Iris pigment epithelial cell (primary cell): Measurements from ENCODE around the gene PRUNE2.
A peak's percentile ranks its signal among the peaks of the same experiment; 100 is the strongest.
"Not testable (repeated sequence)": the region's sequence is repeated elsewhere in the genome, so short reads cannot be mapped to it uniquely, and the experiment has no call there.

Experiments
- DNase-seq: peaks from one replicate; pipeline ENCODE4 v3.0.0-alpha.2; 2011; ENCODE audit warnings: low read depth

PRUNE2 gene

DNA sequence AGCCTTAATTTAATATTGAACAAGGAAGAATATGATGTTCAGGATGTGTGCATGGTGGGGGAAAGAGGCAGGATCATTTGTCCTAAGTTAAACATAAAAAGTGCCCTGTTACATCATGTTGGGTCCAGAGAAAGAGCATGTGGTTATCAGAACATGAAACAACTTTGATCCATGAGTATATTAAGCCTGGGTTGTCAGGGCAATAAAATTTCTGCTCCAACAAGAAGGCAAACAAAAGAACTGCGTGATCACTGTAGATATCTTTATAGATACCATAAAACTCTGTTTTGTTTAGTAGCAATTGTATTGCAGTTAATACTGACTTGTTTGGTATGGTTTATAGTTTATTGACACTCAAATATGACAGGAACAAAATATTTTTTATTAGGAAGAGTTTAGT, 106.4 kb downstream of the PRUNE2 start:
- DNase-seq: no peak

DNA sequence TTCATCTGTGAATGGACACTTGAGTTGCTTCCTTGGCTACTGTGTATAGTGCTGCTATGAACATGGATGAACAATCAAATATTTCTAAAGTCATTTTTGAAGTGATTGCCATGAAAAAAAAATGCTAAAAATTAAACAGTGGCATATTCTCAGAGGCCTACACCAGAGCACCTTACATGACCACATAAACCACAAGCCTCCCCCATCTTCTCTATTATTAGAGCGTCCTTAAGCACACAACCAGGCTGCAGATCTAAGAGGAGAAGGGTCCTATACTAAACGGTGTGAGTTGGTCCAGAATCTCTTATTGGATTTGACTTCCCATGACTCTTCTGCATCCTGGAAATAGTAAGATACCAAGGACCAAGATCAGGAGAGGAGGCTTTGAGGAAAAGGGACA, 107.4 kb downstream of the PRUNE2 start:
- no peak for DNase-seq

DNA sequence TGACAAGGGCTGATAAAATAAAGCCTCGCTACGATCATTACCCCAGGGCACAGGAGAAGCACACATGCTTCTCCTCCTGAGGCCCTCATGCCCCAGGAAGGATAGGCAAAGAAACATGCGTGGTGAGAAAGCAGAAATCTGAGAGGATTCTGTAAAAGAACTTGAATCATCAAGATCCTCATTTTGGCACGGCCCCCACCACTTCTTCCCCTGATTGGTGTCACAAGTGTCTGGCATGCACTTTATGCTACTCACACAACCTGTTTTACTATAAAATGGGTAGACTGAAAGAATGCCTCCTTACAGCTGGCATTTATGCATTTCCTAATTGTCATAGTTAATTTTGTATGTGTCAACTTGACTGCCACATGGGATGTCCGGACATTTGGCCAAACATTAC, 109.6 kb downstream of the PRUNE2 start:
- no peak for DNase-seq

- DNase-seq: no peak
Observed at GRCh38 chr9:76793784-76794431, 112.0 kb downstream of the PRUNE2 start.

DNA sequence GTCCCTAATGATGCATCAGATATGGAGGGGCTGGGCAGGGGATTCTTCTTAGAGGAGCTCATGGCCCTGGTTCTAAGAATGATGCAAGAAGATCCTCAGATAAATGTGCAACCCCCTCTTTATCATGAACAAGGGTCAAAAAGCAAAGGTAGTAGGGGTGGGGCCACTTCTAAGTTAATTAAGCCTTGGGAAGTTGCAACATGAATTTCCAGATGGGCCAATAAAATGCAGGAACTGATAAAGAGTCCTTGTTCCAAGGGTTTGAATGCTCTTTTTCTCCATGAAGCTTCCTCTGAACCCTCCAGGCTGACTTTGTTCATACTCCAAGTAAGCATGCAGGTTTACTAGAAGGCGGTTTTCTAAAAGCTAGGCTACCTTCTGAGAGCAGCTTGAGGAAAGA, 116.1 kb downstream of the PRUNE2 start:
- no peak for DNase-seq

DNA sequence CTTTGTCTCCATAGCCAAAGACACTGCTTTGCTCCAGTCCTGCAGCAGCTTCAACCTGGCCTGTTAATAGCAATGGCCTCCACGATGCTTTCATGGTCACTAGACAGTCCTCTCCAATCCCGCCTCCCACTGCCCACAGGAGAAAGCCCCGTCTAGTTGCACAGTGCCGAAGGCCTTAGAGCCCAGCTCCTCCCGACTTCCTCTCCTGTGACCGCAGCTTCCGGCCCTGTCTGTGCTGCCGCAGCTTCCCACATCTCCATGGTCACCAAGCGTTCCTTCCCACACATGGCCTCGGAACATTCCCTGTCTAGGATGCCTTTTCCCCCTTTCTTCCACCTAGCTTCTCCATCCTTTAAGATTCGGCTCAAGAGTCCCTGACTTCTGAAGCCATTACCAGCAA, 118.2 kb downstream of the PRUNE2 start:
- DNase-seq: no peak

- DNase-seq: no peak
Observed at GRCh38 chr9:76785501-76785900, 120.4 kb downstream of the PRUNE2 start.

DNA sequence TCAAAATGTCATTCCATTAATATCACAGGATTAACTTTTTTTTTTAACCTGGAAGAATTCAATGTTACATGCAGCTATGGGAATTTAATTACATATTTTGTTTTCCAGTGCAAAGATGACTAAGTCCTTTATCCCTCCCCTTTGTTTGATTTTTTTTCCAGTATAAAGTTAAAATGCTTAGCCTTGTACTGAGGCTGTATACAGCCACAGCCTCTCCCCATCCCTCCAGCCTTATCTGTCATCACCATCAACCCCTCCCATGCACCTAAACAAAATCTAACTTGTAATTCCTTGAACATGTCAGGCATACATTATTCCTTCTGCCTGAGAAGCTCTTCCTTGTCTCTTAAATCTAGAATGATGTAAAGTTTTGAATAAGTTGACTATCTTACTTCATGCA, 121.0 kb downstream of the PRUNE2 start:
- DNase-seq: no peak

DNA sequence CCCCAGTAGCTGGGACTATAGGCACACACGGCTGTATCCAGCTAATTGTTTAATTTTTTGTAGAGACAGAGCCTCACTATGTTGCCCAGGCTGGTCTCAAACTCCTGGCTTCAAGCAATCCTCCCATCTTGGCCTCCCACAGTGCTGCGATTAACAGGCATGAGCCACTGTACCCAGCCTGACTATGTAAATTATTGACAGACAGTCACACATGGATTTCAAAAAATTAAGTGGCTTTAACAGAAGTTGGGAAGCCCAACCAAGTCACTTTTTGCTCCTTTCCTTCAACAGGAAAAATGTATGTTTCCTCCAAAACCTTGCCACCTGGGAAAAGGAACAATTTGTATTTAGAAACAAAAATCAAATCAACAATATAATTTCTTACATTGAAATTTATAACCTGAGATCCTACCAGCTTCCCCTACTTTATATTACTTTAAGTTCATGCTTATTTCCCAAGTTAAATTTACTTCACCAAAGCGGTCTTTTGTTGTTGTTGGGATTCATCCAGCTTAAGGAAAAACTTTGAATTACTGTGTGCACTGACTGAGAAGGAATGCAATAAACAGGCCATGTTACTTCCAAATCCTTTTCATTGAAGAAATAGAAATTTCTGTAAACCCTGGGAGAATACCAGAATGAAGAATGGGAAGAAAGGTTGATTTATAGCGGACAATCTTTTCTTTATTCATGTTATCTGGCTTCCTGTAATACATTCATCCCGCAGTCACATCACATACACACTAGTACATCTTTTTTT, 133.0 kb downstream of the PRUNE2 start:
- peak; percentile 17 for DNase-seq

DNA sequence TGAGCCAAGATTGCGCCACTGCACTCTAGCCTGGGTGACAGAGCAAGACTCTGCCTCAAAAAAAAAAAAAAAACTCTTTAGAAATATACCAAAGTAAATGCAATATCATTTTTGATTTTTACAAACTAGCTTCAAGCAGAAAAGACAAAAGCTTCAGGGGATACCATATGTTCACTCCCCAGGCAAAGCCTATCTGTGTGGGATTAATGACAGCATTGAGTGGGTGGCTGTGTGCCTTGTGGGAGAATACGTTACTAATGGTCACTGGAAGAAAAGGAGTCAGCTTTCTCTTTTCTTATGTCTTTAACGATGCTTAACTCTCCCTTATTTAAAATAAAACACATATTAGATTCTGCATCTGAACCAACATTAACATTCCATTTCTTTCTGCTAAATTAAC, 139.8 kb downstream of the PRUNE2 start:
- no peak for DNase-seq

GRCh38 chr9:76764138-76764537, 141.8 kb downstream of the PRUNE2 start, which contains the start of gene PCA3:
PCA3 (plus strand) TSS chr9:76764438.
- DNase-seq: no peak

GRCh38 chr9:76761448-76761847, 144.5 kb downstream of the PRUNE2 start:
- peak; percentile 10 for DNase-seq

DNA sequence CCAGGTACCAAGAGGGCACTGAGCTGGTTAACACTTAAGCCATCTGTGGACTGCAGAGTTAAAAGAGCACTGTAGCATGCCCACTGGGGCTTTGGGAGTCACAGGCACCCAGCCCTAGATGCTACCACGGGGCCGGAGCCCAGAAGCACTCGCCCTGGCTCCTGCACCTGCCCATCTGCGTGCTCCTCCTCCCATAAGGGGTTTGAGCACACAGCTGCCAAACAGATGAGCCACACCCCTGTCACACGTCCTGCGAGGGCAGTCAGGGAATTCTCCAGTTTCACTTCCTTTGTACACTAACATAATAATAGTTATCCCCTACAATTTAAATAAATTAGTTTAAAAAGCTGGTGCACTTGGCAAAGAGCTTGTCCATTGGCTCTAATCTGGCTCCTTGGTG, 146.2 kb downstream of the PRUNE2 start:
- no peak for DNase-seq

GRCh38 chr9:76758476-76758875, 147.4 kb downstream of the PRUNE2 start:
- DNase-seq: no peak

DNA sequence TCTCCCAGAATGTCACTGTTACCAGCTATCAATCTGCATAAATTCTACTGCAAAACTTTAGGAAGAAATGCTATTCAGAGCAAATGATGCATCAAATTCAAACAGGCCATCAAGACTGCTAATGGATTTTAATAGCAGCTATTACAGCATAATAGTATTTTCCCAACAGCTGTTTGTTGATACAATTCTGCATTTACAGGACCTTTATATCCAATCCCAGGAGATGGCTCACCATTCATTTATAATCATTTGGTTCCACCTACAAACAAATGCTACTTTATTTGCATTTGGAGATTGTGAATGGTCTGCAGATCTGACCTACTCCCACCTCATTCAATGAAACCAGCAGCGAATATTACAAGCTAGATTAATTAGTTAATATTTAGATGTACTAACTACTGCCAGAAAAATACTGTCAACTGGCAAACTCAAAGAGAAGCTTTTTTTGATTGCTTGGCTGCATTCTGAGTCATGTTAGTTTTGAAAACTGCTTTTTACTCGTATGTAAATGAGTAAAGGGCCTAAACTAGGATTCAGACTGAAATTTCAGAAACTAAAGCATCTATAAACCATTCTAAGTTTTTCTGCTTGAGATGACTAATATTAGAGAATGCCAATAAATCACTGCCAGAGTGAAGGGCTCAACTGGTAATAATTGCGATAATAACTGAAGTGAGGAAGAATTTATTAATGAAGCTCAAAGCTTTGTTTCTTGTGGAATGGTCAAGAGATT, 148.8 kb downstream of the PRUNE2 start:
- no peak for DNase-seq

- DNase-seq: peak; percentile 10
Observed at GRCh38 chr9:76756268-76756640, 149.7 kb downstream of the PRUNE2 start.

DNA sequence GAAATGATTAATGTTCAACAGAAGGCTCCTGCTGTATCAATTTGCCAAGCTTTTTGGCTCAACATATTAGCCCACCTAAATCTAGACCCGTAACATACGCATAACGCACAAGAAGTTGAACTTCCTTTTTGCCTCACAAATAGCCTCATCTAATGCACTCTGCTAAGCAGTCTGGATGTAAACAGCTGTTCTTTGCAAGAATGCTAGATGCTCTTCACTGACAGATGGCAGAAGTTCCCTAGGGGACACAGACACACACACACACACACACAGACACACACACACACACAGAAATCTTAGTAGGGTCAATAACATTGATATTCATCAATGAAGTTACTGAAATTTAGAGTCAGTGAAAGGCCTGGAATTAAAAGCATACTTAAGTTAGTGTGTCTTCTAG, 154.9 kb downstream of the PRUNE2 start:
- DNase-seq: no peak

DNA sequence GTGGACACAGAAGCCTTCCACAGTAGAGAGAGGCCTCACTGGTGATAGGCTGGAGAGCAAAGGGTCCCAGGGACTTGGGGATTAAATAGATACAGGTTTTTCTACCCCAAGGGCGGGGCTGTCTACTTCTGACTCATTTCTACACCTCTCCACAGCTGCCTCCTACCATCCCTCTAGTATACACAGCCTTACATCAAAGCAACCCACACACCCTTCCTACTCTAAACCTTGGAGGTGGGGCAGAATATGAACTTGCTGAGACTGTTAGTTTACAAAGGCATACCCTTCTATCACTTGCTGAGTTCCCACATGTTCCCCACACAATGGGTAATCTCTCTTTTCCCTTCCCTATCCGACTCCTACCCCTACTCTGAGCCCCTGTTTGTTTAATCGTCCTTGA, 161.6 kb downstream of the PRUNE2 start:
- no peak for DNase-seq

DNA sequence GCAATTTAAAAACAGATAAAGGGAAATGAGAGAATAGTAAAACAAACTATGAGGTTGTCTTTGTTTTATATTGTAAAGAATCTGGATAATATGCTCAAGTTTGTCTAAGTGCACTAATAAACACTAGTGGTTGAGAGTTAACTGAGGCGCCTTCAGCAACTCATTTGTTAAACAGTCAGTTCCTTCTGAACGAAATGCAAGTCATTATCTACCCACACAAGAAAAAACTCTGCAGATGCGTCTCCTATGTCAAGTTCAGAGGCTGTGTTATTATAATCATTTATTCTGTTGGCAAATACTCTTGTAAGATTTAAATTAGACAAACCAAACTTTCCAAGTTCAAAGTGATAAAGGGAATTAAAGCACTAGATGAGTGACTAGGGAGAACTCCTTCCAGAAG, 162.0 kb downstream of the PRUNE2 start:
- DNase-seq: no peak

DNA sequence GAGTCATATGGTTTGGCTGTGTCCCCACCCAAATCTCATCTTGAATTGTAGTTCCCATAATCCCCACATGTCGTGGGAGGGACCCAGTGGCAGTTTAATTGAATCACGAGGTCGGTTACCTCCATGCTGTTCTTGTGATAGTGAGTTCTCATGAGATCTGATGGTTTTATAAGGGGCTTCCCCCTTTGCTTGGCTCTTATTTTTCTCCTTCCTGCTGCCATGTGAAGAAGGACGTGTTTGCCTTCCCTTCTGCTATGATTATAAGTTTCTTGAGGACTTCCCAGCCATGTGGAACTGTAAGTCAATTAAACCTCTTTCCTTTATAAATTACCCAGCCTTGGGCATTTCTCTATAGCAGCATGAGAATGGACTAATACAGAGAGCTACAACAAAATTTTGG, 163.0 kb downstream of the PRUNE2 start:
- not testable (repeated sequence) for DNase-seq

GRCh38 chr9:76741524-76741923, 164.4 kb downstream of the PRUNE2 start:
- no peak for DNase-seq

DNA sequence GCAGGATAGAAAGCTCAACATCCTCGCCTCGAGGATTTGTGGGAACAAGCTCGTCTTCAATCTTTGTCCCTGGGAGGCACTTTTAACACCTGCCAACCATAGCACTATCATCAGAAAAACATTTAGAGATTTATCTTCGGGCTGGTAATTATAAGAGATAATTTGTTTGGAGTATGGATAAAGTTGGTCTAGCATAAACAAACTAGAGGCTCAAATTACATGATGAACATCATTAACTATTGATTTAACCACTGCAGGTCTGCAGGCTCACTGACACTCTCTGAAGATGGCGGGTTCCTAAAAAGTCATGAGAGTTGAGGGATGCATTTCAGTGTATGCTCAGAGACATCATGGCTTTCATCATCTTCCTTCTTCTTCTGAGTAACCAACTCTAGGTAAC, 167.5 kb downstream of the PRUNE2 start:
- no peak for DNase-seq
